Hepatocyte (in vitro differentiated cells): Measurements from ENCODE around the gene ZFYVE28.

Experiments
- EZH2 ChIP-seq: fragments of 200-600 bp; sonication (generic); IDR thresholded peaks from 2 replicates; pipeline ENCODE4 v1.6.1; 2016; ENCODE audit warnings: antibody characterized with exemption, mild to moderate bottlenecking, borderline replicate concordance
- EZH2phosphoT487 ChIP-seq: fragments of 200-600 bp; sonication (generic); IDR thresholded peaks from one replicate; pipeline ENCODE4 v1.6.1; 2018; ENCODE audit warnings: antibody characterized with exemption, mild to moderate bottlenecking, low read depth, moderate library complexity; ENCODE audit not compliant: unreplicated experiment, severe bottlenecking
- TF ChIP-seq, protein P1 (sequence below): fragments of 200-600 bp; sonication (generic); IDR thresholded peaks from 2 replicates; pipeline ENCODE4 v1.5.1; 2016; ENCODE audit warnings: antibody characterized with exemption, mild to moderate bottlenecking; ENCODE audit not compliant: poor library complexity

DNA sequence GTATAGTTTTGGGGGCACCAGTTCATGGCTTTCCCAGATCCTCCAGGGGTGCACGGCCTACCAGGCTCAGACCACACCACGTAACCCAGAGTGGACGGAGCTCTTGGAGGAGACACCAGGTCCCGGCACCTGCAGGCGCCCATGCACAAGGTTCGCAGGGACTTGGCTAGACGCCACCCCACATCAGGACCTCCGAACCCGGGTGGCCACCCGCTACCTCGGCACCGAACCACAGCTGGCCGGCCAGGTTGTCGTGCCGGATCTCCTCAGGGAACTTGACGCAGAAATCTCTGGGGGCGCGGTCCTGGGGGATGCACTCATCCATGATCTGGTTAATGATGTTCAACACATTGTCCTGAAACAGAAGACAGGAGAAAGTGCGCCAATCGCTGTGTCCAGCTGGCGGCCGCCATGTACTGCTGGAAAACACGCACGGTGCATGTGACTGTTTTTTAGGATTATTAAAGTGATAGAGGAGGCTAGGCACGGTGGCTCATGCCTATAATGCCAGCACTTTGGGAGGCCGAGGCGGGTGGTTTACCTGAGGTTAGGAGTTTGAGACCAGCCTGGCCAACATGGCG is 77.1 kb downstream of the ZFYVE28 start:
- TF ChIP-seq EZH2 (no peak), EZH2phosphoT487 (no peak)
- TF ChIP-seq, protein P1, sequence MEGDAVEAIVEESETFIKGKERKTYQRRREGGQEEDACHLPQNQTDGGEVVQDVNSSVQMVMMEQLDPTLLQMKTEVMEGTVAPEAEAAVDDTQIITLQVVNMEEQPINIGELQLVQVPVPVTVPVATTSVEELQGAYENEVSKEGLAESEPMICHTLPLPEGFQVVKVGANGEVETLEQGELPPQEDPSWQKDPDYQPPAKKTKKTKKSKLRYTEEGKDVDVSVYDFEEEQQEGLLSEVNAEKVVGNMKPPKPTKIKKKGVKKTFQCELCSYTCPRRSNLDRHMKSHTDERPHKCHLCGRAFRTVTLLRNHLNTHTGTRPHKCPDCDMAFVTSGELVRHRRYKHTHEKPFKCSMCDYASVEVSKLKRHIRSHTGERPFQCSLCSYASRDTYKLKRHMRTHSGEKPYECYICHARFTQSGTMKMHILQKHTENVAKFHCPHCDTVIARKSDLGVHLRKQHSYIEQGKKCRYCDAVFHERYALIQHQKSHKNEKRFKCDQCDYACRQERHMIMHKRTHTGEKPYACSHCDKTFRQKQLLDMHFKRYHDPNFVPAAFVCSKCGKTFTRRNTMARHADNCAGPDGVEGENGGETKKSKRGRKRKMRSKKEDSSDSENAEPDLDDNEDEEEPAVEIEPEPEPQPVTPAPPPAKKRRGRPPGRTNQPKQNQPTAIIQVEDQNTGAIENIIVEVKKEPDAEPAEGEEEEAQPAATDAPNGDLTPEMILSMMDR, result no peak
